Endodermal cell (in vitro differentiated cells): ENCODE data around the gene SCUBE1. TPM values are rescaled to one million over a fixed set of nuclear protein-coding genes. Genes with fewer than 3 reads are reported as not detected.

Experiments
- DNase-seq: peaks from one replicate; pipeline ENCODE4 v3.0.0-alpha.2; 2017
- H3K27ac ChIP-seq: 2 replicates; pipeline ENCODE4 v1.5.1; 2013; ENCODE audit warnings: mild to moderate bottlenecking, low read depth, low read length, moderate library complexity
- H3K27me3 ChIP-seq: 2 replicates; pipeline ENCODE4 v1.6.1; 2013; ENCODE audit warnings: mild to moderate bottlenecking, low read length, moderate library complexity; ENCODE audit not compliant: insufficient read depth, control insufficient read depth, poor library complexity, severe bottlenecking
- H3K36me3 ChIP-seq: 2 replicates; pipeline ENCODE4 v1.7.0; 2013; ENCODE audit warnings: mild to moderate bottlenecking, low read length, moderate library complexity; ENCODE audit not compliant: control insufficient read depth, insufficient read depth
- H3K4me1 ChIP-seq: one replicate; pipeline ENCODE4 v1.7.0; 2013; ENCODE audit warnings: low read length; ENCODE audit not compliant: control insufficient read depth, insufficient read depth
- H3K4me3 ChIP-seq: 2 replicates; pipeline ENCODE4 v1.5.1; 2013; ENCODE audit warnings: mild to moderate bottlenecking, low read length, moderate library complexity
- H3K9ac ChIP-seq: 2 replicates; pipeline ENCODE4 v1.6.1; 2013; ENCODE audit warnings: mild to moderate bottlenecking, low read length, moderate library complexity; ENCODE audit not compliant: poor library complexity, severe bottlenecking; ENCODE audit errors: extremely low read depth
- H3K9me3 ChIP-seq: 2 replicates; pipeline ENCODE4 v1.6.1; 2013; ENCODE audit warnings: mild to moderate bottlenecking, low read length, moderate library complexity; ENCODE audit not compliant: control insufficient read depth
- H3K27ac Mint-ChIP-seq: 2 replicates; pipeline ENCODE4 v1.8.0; 2020; ENCODE audit warnings: mixed read lengths
- H3K27me3 Mint-ChIP-seq: 2 replicates; pipeline ENCODE4 v1.8.0; 2021; ENCODE audit warnings: mild to moderate bottlenecking, mixed read lengths; ENCODE audit not compliant: insufficient read depth
- H3K36me3 Mint-ChIP-seq: 2 replicates; pipeline ENCODE4 v1.8.0; 2020; ENCODE audit warnings: low read depth, mixed read lengths
- H3K4me1 Mint-ChIP-seq: 2 replicates; pipeline ENCODE4 v1.8.0; 2020; ENCODE audit warnings: mixed read lengths
- H3K4me3 Mint-ChIP-seq: 2 replicates; pipeline ENCODE4 v1.8.0; 2020; ENCODE audit warnings: mild to moderate bottlenecking, moderate library complexity, mixed read lengths
- H3K9me3 Mint-ChIP-seq: 2 replicates; pipeline ENCODE4 v1.8.0; 2020; ENCODE audit warnings: mild to moderate bottlenecking, mixed read lengths
- WGBS, 2 experiments: methylation state at CpG; one replicate each; pipeline versions ENCODE4 v1.1.5 to v1.1.7; 2013; ENCODE audit warnings: missing lambda C conversion rate in 2 of 2, mixed read lengths in 1 of 2; ENCODE audit not compliant: insufficient coverage in 1 of 2, insufficient read length in 1 of 2; 5-methylcytosine and 5-hydroxymethylcytosine counted together
- total RNA-seq, 2 donors: library from RNA; stranded (reverse); fragmentation: NEBNext Ultra II Directional in 1 of 2; extraction: Animal tissue kit (Norgen Biotek cat#: 25700) in 1 of 2; gene quantifications; 2 replicates in 1 of 2; 3 replicates in 1 of 2; pipeline ENCODE4 v1.2.1, GENCODE V29; 2021
- TF ChIP-seq, protein P1 (sequence below): fragments of 200-600 bp; sonication (generic); conservative IDR thresholded peaks from 2 replicates; pipeline ENCODE4 v1.5.0; 2021; ENCODE audit warnings: antibody characterized with exemption, mild to moderate bottlenecking

SCUBE1 gene
- total RNA-seq, 2 donors from 2014 or later = 0.13 to 0.95 TPM

DNA sequence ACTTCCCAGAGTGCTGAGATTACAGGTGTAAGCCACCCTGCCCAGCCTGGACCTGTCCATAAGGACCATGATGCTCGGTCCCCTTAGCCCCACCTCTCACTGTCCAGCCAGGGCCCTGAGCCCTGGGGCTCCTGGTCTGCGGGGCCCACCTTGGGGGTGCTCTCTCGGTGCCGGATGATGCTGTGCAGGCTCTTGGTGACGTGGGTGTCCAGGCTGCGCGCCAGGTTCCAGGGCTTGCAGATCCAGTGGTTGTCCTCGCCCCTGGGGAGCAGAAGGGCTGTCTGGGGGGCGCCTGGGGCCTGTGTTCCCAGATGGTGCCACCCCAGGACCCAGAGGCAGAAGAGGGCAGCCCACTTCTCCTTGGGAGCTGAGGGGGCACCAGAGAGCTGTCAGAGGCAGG is 169.6 kb downstream of the SCUBE1 start:
- H3K27me3 Mint-ChIP-seq = no peaks in the 10 kb centered on the region
- Histone ChIP-seq H3K4me1 (no peaks in the 10 kb centered on the region), H3K9ac (no peak overlapping the region), H3K27ac (no peak overlapping the region), H3K4me3 (no peak overlapping the region), H3K36me3 (peaks cover 36% of the 10 kb centered on the region), H3K27me3 (no peaks in the 10 kb centered on the region), H3K9me3 (no peaks in the 10 kb centered on the region)
- peaks cover 57% of the 10 kb centered on the region for H3K36me3 Mint-ChIP-seq
- H3K27ac Mint-ChIP-seq = no peak overlapping the region
- 96 to 97% methylated on average over 6 to 9 of the region's 9 CpGs for WGBS, 2 experiments
- TF ChIP-seq, protein P1, sequence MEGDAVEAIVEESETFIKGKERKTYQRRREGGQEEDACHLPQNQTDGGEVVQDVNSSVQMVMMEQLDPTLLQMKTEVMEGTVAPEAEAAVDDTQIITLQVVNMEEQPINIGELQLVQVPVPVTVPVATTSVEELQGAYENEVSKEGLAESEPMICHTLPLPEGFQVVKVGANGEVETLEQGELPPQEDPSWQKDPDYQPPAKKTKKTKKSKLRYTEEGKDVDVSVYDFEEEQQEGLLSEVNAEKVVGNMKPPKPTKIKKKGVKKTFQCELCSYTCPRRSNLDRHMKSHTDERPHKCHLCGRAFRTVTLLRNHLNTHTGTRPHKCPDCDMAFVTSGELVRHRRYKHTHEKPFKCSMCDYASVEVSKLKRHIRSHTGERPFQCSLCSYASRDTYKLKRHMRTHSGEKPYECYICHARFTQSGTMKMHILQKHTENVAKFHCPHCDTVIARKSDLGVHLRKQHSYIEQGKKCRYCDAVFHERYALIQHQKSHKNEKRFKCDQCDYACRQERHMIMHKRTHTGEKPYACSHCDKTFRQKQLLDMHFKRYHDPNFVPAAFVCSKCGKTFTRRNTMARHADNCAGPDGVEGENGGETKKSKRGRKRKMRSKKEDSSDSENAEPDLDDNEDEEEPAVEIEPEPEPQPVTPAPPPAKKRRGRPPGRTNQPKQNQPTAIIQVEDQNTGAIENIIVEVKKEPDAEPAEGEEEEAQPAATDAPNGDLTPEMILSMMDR = no peak
- no peak for DNase-seq
- no peaks in the 10 kb centered on the region for H3K4me1 Mint-ChIP-seq
- no peaks in the 10 kb centered on the region for H3K9me3 Mint-ChIP-seq
- no peak overlapping the region for H3K4me3 Mint-ChIP-seq

DNA sequence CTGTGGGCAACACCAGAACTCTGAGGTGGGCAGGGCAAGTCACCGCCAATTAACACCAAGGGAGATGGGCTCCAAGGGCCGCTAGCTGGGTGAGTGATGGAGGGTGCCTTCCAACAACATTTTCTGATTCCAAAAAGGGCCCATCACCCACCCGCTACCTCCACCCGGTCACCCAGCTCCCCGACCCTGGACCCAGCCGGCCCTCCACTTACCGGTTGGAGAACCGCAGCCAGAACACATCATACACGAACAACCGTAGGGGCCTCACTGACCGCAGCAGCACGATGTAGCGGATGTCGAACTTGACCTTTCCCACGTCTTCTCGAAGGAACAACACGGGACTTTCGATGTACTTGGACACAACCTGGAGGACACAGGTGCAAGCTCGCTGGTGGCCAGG is 171.0 kb downstream of the SCUBE1 start:
- Mint-ChIP-seq H3K4me3 (no peak overlapping the region), H3K9me3 (no peaks in the 10 kb centered on the region), H3K27me3 (no peaks in the 10 kb centered on the region), H3K36me3 (peaks cover 56% of the 10 kb centered on the region), H3K4me1 (no peaks in the 10 kb centered on the region), H3K27ac (no peak overlapping the region)
- DNase-seq = no peak
- Histone ChIP-seq H3K27me3 (no peaks in the 10 kb centered on the region), H3K4me1 (no peaks in the 10 kb centered on the region), H3K9me3 (no peaks in the 10 kb centered on the region), H3K27ac (no peak overlapping the region), H3K4me3 (no peak overlapping the region), H3K9ac (no peak overlapping the region), H3K36me3 (peaks cover 35% of the 10 kb centered on the region)
- 95% methylated on average over 19 of the region's 19 CpGs for WGBS, 2 experiments
- TF ChIP-seq, protein P1 = no peak

DNA sequence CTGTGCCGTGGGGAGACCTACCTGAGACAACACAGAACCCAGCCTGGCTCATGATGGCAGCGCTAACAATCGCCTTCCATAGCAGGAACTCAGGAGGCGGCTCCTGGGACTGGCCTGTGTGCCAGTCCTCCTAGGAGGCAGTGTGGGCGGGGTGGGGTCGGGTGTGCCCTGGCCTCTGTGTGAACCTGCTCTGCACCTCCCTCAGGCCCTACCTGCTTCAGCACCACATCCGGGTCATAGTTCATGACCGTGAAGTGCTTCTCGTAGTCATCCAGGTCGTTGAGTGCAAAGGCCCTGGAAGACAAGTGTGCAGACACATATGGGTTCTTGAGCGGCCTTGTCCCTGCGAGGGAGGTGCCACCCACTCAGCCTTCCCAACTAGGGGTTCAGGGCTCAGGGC is 171.6 kb downstream of the SCUBE1 start:
- H3K9ac ChIP-seq = no peak overlapping the region
- Mint-ChIP-seq H3K27me3 (no peaks in the 10 kb centered on the region), H3K9me3 (no peaks in the 10 kb centered on the region), H3K27ac (no peak overlapping the region), H3K4me1 (no peaks in the 10 kb centered on the region), H3K36me3 (peaks cover 57% of the 10 kb centered on the region), H3K4me3 (no peak overlapping the region)
- no peak for DNase-seq
- no peaks in the 10 kb centered on the region for H3K27me3 ChIP-seq
- H3K4me3 ChIP-seq = no peak overlapping the region
- 92 to 93% methylated on average over 8 to 12 of the region's 12 CpGs for WGBS, 2 experiments
- TF ChIP-seq, protein P1 = no peak
- peaks cover 32% of the 10 kb centered on the region for H3K36me3 ChIP-seq
- H3K9me3 ChIP-seq = no peaks in the 10 kb centered on the region
- no peak overlapping the region for H3K27ac ChIP-seq
- no peaks in the 10 kb centered on the region for H3K4me1 ChIP-seq
